HepG2 (cell line): ENCODE data around the gene ELL. TPM values are rescaled to one million over a fixed set of nuclear protein-coding genes. Genes with fewer than 3 reads are reported as not detected.

ENCODE experiments used
- HNF4A ChIP-seq: sonication (generic); formaldehyde crosslinking; IDR thresholded peaks from 2 replicates; pipeline ENCODE4 v1.4.0; 2020; ENCODE audit warnings: missing genetic modification reagents
- HNRNPH1 ChIP-seq: fragments of 200-400 bp; formaldehyde crosslinking; optimal IDR thresholded peaks from 2 replicates; pipeline ENCODE3; 2017; ENCODE audit warnings: mild to moderate bottlenecking, low read depth, low read length
- NR2F6 ChIP-seq, 2 experiments: IDR thresholded peaks; 2 replicates each; pipeline ENCODE4 v1.6.1; 2016; ENCODE audit warnings: antibody characterized with exemption in 1 of 2, mild to moderate bottlenecking in 1 of 2
- TCF7 ChIP-seq: sonication (generic); IDR thresholded peaks from 2 replicates; pipeline ENCODE4 v1.6.1; 2016; ENCODE audit warnings: antibody characterized with exemption, low read depth
- ZNF44 ChIP-seq: sonication (generic); formaldehyde crosslinking; IDR thresholded peaks from 2 replicates; pipeline ENCODE4 v1.5.1; 2020; ENCODE audit warnings: mild to moderate bottlenecking, missing genetic modification reagents
- ZNF761 ChIP-seq: sonication (generic); formaldehyde crosslinking; conservative IDR thresholded peaks from 2 replicates; pipeline ENCODE4 v1.4.0; 2020; ENCODE audit warnings: mild to moderate bottlenecking, missing genetic modification reagents
- ZNF772 ChIP-seq: sonication (generic); formaldehyde crosslinking; IDR thresholded peaks from 2 replicates; pipeline ENCODE4 v1.5.0; 2020; ENCODE audit warnings: mild to moderate bottlenecking, missing genetic modification reagents
- polyA plus RNA-seq, 8 experiments: library from polyadenylated mRNA; depleted of rRNA in 3 of 8; stranded (reverse) in 7 of 8; unstranded in 1 of 8; fragments of >200 nt; fragmentation: Illumina TruSeq in 4 of 8; extraction: Trizol in 4 of 8; gene quantifications; 2 replicates each; pipeline versions ENCODE4 v1.2.1 to v1.2.3, GENCODE V29; 2011 to 2016; ENCODE audit warnings: low read depth in 4 of 8, missing spikeins in 1 of 8, mixed read lengths in 1 of 8; ENCODE audit not compliant: insufficient read depth in 1 of 8
- total RNA-seq, 5 experiments: library from RNA; depleted of rRNA; stranded (reverse); fragments of >200 nt; fragmentation: Illumina TruSeq; extraction: Trizol; gene quantifications; 2 replicates each; pipeline ENCODE4 v1.2.3, GENCODE V29; 2016; ENCODE audit warnings: low read depth in 1 of 5
- TF ChIP-seq, protein P1 (sequence below): sonication (generic); formaldehyde crosslinking; IDR thresholded peaks from 2 replicates; pipeline ENCODE4 v1.5.0; 2020; ENCODE audit warnings: mild to moderate bottlenecking, missing genetic modification reagents, borderline replicate concordance
- TF ChIP-seq, protein P2 (sequence below): sonication (generic); formaldehyde crosslinking; IDR thresholded peaks from 2 replicates; pipeline ENCODE4 v1.8.0; 2022; ENCODE audit warnings: missing genetic modification reagents, low read depth, mild to moderate bottlenecking, borderline replicate concordance

The ELL gene
- total and polyA plus RNA-seq, 2 of the 13 experiments (the other 11 are each of a cell fraction or from before 2014, with no cell fraction given): 3.7 to 5.4 TPM

DNA sequence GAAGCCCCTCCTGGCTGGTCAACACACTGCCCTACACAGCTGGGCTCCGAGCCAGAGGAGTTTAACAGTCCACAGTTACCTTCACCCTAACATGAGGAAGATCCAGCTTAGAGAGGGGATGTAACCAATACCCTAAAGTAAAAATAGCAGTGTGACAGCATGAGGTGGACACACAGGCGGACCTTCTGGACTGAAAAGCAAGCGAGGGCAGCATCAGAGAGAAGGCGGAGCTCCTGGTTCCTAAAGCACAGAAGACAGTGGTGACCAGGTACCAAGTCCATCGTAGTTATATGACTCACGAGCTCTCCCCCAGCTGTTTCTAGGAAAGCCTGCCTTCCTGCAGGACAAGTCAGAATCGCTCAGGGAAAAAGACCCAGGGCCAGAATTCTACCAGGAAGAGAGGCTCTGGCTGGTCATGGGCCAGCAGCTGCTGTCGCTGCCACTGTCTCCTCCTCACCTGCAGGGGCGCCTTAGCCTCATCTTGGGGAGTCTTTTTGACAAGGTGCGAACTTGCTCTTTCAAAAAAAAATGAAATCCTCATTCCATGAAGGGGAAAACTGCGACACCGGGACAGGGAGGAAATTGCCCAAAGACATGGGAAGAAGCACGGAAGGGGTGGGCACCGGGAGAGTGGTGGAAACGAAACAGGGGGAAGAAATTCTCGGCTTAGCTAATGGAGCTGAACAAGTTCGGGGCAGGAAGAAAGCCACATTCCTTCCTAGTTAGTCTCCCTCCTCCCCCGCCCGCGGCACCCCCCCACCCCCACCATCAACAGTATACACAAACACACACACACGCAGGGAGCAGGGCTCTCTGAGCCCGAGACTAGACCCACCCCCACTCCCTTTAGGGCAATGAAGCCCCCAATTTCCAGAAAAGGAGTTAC is 1.7 kb downstream of the ELL start (continued):
- TF ChIP-seq, protein P1, sequence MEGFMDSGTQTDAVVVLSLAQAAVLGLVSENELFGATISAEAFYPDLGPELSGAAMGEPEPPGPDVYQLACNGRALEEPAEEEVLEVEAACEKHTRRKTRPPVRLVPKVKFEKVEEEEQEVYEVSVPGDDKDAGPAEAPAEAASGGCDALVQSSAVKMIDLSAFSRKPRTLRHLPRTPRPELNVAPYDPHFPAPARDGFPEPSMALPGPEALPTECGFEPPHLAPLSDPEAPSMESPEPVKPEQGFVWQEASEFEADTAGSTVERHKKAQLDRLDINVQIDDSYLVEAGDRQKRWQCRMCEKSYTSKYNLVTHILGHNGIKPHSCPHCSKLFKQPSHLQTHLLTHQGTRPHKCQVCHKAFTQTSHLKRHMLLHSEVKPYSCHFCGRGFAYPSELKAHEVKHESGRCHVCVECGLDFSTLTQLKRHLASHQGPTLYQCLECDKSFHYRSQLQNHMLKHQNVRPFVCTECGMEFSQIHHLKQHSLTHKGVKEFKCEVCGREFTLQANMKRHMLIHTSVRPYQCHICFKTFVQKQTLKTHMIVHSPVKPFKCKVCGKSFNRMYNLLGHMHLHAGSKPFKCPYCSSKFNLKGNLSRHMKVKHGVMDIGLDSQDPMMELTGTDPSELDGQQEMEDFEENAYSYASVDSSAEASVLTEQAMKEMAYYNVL (CRISPR knock-in tag): peak; percentile 67
- TF ChIP-seq NR2F6 (IDR thresholded peaks at IDR 0.05) (peak; percentile 33; the same call in 1 of the 2 replicates), NR2F6 (CRISPR knock-in tag; IDR thresholded peaks at IDR 0.05) (peak; percentile 48; the same call in 1 of the 2 replicates), TCF7 (0 out of 2 replicates have a peak, but pooled peaks have one; percentile 42), ZNF772 (CRISPR knock-in tag) (peak; percentile 73), HNF4A (CRISPR knock-in tag) (peak; percentile 85), HNRNPH1 (no peak), ZNF44 (CRISPR knock-in tag) (no peak), ZNF761 (0 out of 2 replicates have a peak, but pooled peaks have one; percentile 74)
- TF ChIP-seq, protein P2, sequence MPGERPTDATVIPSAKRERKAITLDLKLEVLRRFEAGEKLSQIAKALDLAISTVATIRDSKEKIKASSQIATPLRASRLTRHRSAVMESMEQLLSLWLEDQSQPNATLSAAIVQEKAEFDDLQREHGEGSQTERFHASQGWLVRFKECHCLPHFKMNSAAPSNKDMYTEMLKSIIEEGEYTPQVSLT (CRISPR knock-in tag): no peak
